Sciatic nerve (tissue), 2 donors: ENCODE data around the gene CLK3. TPM values are rescaled to one million over a fixed set of nuclear protein-coding genes. Genes with fewer than 3 reads are reported as not detected.
"Not testable (repeated sequence)": the region's sequence is repeated elsewhere in the genome, so short reads cannot be mapped to it uniquely, and the experiment has no call there.

Experiments used
- ATAC-seq: fragments of 200-7000 bp; cut with Tn5 transposase; one replicate; pipeline ENCODE4 v1.9.1; 2020; ENCODE audit warnings: mild to moderate bottlenecking, moderate library complexity
- DNase-seq: peaks from one replicate; pipeline ENCODE4 v3.0.0-alpha.2; 2020; ENCODE audit warnings: low spot score
- intact Hi-C: fragments of 100-400 bp; cut with DNase I; formaldehyde crosslinking; loops from one replicate; pipeline ENCODE4 v1.14.2; 2022
- total RNA-seq: library from RNA; stranded (reverse); fragmentation: NEBNext Ultra II Directional; extraction: Animal tissue kit (Norgen Biotek cat#: 25700); gene quantifications from one replicate; pipeline ENCODE4 v1.2.1, GENCODE V29; 2021
- donor health status: DM: no; HTN: no; CAD: no.
- donor health status: DM: no; HTN: no; CAD: no.

The CLK3 gene
- total RNA-seq, 1 donor from 2014 or later = 81.7 TPM

DNA sequence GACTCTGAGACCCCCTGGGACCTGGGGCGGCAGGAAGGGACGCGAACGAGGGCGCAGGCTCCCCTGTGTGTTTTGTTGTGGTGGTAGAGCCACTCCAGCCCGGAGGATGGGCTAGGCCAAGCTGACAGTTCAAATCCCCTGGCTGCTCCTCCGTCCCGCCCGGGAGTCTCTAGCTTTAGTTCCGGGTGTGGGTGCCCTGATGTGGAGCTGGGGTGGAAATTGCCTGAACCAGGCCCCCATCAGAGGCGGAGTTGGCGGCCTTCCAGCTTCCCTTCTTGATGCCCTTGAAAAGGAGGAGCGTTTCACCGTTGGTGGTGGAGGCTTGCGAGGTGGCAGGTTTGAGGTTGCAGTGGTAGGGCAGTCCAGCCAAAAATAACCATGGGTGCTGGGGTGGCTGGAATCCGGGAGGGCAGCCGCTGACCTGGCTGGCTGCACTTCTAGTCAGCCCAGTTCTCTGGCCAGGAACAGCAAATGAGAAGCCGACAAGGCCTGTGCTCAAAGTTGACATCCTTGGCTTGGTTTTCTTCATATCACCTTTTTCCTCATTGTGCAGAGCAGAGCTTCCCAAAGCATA is 817 bp downstream of the CLK3 start:
- intact Hi-C loops = loop anchor here (5.0 kb wide), 1 partner anchor 244 kb away; no protein-coding TSS in a partner anchor
- DNase-seq = peak; percentile 89
- peak; percentile 2 for ATAC-seq

DNA sequence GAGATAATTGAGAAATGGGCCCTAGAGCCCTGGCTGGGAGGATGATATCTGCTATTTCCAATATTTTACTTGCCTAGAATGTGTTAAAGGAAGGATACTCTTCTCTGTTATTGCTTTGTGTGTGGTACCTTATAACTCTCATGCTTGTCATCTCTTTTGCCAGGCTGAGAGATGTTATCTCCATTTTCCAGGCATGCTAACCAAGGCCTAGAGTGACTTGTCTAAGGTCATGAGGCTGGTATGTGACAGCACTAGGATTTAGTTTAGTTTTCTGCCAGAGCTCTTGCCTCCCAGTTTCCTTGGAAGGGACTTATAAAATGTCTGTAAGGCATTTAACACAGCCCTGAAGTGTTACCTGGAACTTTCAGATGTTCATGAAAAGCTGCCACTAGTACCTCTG is 1.4 kb downstream of the CLK3 start:
- no peak for DNase-seq
- intact Hi-C loops = loop anchor here (5.0 kb wide), 1 partner anchor 245 kb away; no protein-coding TSS in a partner anchor
- ATAC-seq = no peak

DNA sequence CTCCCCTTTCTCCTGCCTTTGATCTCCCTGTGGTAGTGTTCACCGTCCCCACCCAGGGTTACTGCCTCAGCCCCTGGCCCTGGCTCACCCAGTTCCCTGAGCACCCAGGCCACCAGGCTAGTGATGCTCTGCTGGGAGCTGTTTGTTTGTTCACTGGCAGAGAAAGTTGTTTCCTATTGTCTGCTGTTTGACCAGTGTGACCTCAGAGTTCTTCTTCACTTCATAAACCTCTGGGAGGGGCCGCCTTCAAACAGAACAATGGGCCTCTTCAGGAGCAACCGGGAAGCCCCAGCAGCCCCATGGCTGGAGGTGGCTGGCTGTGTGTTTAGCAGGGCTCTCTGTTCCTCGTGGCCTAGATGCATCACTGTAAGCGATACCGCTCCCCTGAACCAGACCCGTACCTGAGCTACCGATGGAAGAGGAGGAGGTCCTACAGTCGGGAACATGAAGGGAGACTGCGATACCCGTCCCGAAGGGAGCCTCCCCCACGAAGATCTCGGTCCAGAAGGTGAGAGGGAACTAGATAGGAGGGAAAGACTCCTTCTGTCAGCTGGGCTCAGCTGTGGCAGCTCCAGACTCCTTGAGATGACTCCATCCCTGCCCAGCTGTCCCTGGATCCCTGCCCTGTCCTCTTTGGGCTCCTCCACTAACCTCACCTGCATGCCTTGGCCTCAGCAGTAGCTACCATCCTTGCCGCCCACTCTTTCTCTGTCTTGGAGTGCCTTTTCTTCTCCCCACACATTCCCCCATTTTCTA is 3.4 kb downstream of the CLK3 start:
- ATAC-seq (no peak), DNase-seq (no peak)
- intact Hi-C loops = loop anchor here (5.0 kb wide), 1 partner anchor 247 kb away; no protein-coding TSS in a partner anchor

DNA sequence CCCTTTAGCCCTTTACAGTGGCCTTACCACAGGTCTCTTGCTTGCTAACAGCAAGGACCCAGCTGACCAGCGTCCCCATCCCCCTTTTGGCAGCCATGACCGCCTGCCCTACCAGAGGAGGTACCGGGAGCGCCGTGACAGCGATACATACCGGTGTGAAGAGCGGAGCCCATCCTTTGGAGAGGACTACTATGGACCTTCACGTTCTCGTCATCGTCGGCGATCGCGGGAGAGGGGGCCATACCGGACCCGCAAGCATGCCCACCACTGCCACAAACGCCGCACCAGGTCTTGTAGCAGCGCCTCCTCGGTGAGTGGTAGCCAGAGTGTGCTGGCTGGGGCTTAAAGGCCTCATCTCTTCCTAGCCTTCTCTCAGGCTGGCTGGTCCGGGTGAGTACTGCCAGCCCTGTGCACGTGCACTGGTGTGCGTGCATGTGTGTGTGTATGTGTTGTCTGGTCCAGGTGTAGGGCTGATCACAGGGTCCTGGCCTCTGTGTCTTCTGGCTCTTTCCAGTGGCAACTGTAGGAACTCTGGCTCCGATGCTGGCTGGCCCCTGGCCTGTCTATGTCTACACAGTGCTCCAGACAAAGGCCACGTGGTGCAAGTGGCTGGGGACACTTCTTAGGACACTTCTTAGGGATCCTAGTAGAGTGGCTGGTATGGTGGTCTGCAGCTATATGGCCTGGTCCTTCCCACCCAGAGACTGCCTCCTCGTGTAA is 4.4 kb downstream of the CLK3 start:
- intact Hi-C loops = loop anchor here (5.0 to 10.0 kb wide), 2 partner anchors 165 to 248 kb away; no protein-coding TSS in a partner anchor
- ATAC-seq (no peak), DNase-seq (no peak)

DNA sequence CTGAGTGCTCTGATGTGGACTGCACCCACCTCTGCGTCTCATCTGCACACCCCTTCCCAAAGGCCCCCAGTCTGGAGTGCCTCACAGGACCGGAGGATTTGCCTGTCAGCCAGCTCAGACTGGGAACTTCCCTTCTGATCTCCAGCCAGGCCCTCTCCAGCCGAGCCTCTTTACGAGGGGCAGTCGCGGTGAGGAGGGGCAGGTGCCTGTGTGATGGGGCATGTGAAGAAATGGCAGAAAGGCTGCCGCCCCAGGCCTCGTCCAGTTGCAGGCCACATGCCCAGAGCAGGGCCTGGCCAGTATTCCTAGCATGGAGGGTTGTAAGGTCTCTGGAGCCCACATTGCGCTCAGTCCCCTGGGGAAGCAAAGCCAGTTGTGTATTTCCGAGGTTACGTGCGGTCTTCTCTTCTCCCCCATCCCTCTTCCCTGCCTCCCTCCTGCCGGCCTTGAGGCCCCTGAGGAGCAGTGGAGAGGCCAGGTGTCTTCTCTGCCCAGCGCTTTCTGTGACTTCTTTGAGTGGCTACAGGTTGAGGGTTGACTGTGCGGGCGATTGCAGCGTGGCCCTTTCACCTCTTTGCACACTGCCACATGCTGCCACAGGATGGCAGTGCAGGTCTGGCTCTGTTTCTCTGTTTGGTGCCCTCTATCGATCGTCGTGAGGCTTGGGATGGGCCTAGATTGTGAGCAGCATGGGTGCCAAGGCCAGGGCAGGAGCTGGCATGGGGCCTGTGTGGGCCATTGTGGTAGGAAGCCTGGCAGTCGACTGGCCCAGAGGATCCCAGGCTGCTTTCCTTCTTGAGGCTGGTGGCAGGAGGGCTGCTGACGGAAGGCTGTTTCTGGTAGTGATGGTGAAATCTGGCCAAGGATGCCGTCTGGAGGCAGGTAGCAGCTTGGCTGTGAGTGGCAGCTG is 5.3 kb downstream of the CLK3 start:
- DNase-seq (peak; percentile 75), ATAC-seq (peak; percentile 48)
- intact Hi-C loops = loop anchor here (10.0 kb wide), 1 partner anchor 166 kb away; no protein-coding TSS in a partner anchor

DNA sequence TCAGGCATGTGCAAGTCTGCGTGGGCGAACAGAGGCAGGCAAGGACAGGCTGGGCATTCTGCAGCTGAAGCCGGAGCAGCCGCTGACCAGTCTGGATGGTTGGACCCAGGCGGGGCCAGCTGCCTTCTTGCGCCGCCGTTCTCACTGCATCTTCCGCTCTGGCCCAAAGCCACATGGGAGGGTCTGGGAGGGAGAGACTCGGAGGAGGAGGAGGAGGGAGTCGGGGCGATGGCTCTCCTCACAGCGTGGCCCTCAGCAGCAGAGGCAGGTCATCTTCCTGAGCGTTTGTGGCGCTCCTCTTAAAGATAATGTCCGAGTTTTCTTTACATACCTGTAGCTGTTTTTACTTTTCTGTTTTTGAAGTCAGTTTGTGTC is 5.9 kb downstream of the CLK3 start:
- ATAC-seq = no peak
- intact Hi-C loops = loop anchor here (10.0 kb wide), 1 partner anchor 167 kb away; no protein-coding TSS in a partner anchor
- no peak for DNase-seq

DNA sequence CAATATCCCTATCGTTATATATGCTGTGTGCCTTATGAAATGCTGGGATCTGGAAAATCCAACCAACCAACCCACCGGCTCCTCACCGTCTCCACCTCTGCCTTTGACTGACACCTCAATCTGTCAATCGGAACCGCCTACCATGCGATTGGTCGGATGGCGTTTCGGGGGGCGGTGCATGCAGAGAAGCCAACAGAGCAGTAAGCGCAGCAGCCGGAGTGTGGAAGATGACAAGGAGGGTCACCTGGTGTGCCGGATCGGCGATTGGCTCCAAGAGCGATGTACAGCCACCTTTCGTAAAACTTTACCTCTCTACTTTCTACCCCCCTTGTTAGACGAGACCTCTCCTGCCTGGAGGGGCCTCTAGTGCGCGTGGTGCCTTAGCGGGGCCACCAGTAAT is 6.3 kb downstream of the CLK3 start:
- ATAC-seq (no peak), DNase-seq (no peak)
- intact Hi-C loops = loop anchor here (10.0 kb wide), 1 partner anchor 167 kb away; no protein-coding TSS in a partner anchor

DNA sequence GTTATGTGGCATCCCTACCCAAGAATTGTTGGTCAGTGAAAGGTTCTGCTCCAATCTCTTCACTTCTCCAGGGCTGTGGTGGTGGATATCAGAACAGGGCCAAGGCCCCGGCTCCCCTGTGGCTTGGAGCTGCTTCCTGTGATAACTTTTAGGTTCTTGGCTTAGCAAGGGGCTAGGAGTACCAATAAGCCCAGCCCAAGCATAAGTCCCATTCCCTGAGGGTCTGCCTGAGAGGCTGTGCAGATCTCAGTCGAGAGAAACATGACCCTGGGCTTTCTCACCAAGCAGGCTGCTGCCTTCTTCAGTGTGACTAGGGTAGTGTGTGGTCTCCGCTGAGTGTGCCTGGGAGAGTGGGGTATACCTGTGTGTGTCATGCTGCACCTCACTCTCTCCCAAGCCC is 7.1 kb downstream of the CLK3 start:
- ATAC-seq = no peak
- DNase-seq = no peak
- intact Hi-C loops = loop anchor here (10.0 kb wide), 1 partner anchor 168 kb away; no protein-coding TSS in a partner anchor

DNA sequence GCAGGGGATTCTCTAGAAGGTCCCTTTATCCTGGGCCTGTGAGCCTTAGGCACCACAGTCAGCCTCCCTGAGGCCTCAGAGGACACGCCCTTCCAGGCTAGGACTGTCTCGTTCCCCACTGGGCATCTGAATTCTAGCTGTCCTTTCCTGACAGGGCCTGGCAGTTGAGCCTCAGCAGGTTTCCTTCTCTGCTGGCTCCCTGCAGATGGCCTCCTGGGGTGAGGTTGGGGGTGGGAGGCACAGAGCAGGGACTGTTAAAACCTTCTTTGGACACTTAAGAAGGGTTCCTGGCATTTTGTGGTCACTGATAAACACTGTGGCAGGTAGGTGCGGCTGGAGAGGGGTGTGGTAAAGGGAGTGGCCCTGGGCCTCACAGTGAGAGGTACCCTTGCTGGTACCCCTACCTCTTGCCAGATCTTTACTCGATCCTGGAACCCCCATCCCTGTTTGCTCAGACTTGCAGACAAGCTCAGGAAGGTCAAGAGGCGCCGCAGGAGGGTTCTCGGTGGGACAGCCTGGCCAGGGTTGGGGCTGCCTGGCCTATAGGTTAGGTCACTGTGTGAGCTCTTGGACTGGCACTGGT is 8.5 kb downstream of the CLK3 start:
- ATAC-seq = no peak
- DNase-seq = no peak
- intact Hi-C loops = loop anchor here (10.0 kb wide), 1 partner anchor 169 kb away; no protein-coding TSS in a partner anchor

DNA sequence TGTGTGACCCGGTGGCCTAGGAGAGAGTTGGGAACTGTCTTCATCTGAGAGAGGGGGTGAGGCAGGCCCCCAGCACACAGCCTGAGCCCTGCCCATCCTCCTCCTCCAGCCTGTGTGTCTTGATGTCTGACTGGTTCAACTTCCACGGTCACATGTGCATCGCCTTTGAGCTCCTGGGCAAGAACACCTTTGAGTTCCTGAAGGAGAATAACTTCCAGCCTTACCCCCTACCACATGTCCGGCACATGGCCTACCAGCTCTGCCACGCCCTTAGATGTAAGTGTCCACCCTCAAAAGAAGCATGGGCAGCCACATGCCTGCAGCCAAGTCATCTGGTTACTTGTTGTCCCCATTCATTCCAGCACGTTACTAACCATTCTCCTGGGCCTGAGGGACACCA is 10.1 kb downstream of the CLK3 start:
- no peak for ATAC-seq
- DNase-seq = no peak
- intact Hi-C loops = loop anchor here (10.0 kb wide), 1 partner anchor 171 kb away; no protein-coding TSS in a partner anchor

DNA sequence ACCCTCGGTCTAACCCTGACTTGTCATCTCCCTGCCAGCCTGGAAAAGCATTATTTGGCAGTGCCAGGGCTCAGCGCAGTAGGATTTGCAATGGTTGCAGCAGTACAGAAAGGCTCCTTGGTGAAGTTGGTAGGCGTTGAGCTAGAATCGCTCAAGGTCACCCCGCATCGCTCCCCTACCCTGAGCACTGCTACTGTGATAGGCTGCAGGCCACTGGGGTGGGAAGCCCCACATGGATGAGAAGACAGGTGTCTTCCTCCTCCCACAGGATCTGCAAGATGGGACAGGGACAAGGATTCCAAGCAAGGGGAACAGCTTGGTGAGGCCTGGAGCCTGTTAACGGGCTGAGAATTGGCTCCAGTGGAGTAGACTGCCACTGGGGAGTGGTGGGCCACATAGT is 10.7 kb downstream of the CLK3 start:
- no peak for ATAC-seq
- DNase-seq = no peak

DNA sequence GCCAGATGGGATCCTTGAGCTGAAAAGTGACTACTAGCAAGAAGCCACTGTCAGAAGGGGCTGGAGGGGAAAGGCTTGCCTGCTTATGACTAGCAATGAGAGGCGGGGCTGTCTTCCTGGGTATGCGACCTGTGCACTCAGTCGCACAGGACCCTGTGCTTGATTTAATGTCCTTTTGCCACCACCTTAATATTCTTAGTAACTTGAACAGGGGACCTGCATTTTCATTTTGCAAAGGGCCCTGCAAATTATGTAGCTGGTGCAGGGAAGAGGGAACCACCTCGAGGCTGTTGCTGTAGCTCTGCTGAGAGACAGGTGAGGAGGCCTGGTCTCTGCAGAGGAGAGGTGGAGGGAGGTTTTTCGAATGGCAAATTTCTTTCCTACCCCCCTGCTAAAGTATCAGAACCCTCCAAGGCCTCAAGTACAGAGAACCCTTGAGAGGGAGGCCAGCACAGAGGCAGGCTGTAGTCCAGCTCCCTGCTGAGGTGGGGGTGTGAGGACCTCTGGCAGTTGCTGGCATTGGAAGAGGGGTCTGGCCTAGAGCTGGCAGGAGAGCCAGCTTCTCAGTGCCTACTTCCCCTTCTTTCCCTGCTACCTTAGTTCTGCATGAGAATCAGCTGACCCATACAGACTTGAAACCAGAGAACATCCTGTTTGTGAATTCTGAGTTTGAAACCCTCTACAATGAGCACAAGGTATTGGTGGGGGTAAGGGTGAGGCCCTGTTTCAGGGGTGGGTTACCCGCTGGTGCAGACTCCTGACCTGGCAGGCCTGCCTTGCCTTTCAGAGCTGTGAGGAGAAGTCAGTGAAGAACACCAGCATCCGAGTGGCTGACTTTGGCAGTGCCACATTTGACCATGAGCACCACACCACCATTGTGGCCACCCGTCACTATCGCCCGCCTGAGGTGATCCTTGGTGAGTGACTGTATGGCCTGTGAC is 11.4 kb downstream of the CLK3 start:
- intact Hi-C loops = loop anchor here (10.0 kb wide), 1 partner anchor 172 kb away; no protein-coding TSS in a partner anchor
- DNase-seq (no peak), ATAC-seq (no peak)

More for the DNA sequence above, 10.7 kb downstream of the CLK3 start:
- intact Hi-C loops = loop anchor here (10.0 kb wide), 1 partner anchor 172 kb away; no protein-coding TSS in a partner anchor

DNA sequence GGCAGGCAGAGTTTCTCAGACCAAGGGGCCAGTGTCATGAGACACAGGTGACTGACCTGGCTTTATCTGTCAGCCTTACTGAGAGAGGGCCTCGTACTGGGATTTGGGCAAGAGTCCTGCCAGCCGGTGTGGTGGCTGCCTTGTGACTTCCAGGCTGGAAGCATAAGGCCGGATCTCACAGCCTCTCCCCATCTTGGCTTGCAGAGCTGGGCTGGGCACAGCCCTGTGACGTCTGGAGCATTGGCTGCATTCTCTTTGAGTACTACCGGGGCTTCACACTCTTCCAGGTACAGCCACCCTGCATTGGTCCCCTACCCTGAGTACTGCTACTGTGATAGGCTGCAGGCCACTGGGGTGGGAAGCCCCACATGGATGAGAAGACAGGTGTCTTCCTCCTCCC is 12.1 kb downstream of the CLK3 start:
- DNase-seq (no peak), ATAC-seq (no peak)
- intact Hi-C loops = loop anchor here (10.0 kb wide), 1 partner anchor 173 kb away; no protein-coding TSS in a partner anchor

DNA sequence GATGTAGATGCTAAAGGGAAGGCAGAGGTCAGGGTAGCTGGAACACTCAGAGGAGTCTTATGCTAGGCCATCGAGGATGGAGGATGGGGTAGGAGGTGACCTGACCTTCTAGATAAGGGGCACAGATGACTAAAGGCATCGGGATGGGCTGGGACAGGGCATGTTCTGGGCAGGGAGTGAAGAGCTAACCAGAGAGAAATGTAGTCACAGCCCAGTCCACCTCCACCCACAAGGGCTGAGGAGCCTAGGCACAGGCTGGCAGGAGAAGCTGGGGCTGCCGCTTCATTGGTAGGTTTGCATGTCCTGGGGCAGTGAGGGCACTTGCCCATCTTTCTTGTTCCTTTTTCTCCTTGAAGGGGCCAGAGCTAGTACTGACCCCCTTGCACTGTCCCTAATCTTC is 12.6 kb downstream of the CLK3 start:
- intact Hi-C loops = loop anchor here (10.0 kb wide), 1 partner anchor 173 kb away; no protein-coding TSS in a partner anchor
- no peak for ATAC-seq

DNA sequence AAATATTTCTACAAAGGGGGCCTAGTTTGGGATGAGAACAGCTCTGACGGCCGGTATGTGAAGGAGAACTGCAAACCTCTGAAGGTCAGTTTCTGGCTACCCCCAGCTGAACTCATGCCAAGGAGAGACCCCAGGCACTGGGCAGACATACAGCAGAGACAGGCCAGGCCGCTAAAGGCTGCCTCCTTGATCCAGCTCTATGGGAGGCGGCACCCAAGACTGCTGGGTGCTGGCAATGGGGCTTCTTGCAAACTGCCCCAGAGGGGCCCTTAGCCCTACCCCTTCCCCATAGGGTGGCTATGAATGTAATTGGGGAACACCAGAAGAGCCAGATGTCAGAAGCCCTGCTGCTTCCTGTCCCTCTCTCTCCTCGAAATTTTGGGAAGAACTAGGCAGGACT is 13.3 kb downstream of the CLK3 start:
- intact Hi-C loops = loop anchor here (10.0 kb wide), 1 partner anchor 174 kb away; no protein-coding TSS in a partner anchor
- no peak for ATAC-seq
- no peak for DNase-seq

More for the DNA sequence above, 12.6 kb downstream of the CLK3 start:
- no peak for DNase-seq

DNA sequence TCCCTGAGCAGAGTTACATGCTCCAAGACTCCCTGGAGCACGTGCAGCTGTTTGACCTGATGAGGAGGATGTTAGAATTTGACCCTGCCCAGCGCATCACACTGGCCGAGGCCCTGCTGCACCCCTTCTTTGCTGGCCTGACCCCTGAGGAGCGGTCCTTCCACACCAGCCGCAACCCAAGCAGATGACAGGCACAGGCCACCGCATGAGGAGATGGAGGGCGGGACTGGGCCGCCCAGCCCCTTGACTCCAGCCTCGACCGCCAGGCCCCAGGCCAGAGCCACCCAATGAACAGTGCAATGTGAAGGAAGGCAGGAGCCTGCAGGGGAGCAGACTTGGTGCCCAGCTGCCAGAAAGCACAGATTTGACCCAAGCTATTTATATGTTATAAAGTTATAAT is 14.1 kb downstream of the CLK3 start:
- intact Hi-C loops = loop anchor here (5.0 to 10.0 kb wide), 3 partner anchors 138 to 257 kb away; no protein-coding TSS in a partner anchor
- ATAC-seq, DNase-seq: not testable (repeated sequence)
